Fibroblast of the conjunctiva (primary cell): Measurements from ENCODE around the gene PLXNB3.

Source experiments
- DNase-seq: peaks from one replicate; pipeline ENCODE4 v3.0.0-alpha.2; 2010; ENCODE audit warnings: low read depth

Gene PLXNB3

GRCh38 chrX:153773741-153774575 lies 9.9 kb downstream of the PLXNB3 start:
- no peak for DNase-seq

- DNase-seq = no peak
Observed at GRCh38 chrX:153774576-153775292, 10.7 kb downstream of the PLXNB3 start.

- DNase-seq = no peak
Observed at GRCh38 chrX:153775293-153776119, 11.5 kb downstream of the PLXNB3 start.

- no peak for DNase-seq
Observed at GRCh38 chrX:153776120-153776599, 12.1 kb downstream of the PLXNB3 start.

GRCh38 chrX:153776611-153777045 lies 12.6 kb downstream of the PLXNB3 start:
- DNase-seq = no peak

- DNase-seq = no peak
Observed at GRCh38 chrX:153777261-153778090, 13.4 kb downstream of the PLXNB3 start.

- DNase-seq = no peak
Observed at GRCh38 chrX:153778181-153778580, 14.1 kb downstream of the PLXNB3 start.

GRCh38 chrX:153778684-153779101 lies 14.6 kb downstream of the PLXNB3 start:
- no peak for DNase-seq

- DNase-seq = no peak
Observed at GRCh38 chrX:153779891-153780677, 16.0 kb downstream of the PLXNB3 start.

GRCh38 chrX:153780678-153781427 lies 16.8 kb downstream of the PLXNB3 start, which contains the start of gene SRPK3:
Gene SRPK3, plus strand, starts transcription at chrX:153781041. Its CDS starts 46 bp downstream, at chrX:153781087.
- DNase-seq = no peak

- DNase-seq = no peak
Observed at GRCh38 chrX:153781428-153782047, 17.5 kb downstream of the PLXNB3 start.

- no peak for DNase-seq
Observed at GRCh38 chrX:153782313-153782712, 18.3 kb downstream of the PLXNB3 start.

- DNase-seq = no peak
Observed at GRCh38 chrX:153782871-153783270, 18.8 kb downstream of the PLXNB3 start.

- no peak for DNase-seq
Observed at GRCh38 chrX:153783378-153784013, 19.4 kb downstream of the PLXNB3 start.

- no peak for DNase-seq
Observed at GRCh38 chrX:153784325-153784967, 20.4 kb downstream of the PLXNB3 start.

GRCh38 chrX:153786669-153787068 lies 22.6 kb downstream of the PLXNB3 start:
- no peak for DNase-seq

GRCh38 chrX:153789654-153790053 lies 25.6 kb downstream of the PLXNB3 start:
- no peak for DNase-seq
